ENCODE data around the gene POLR2C. TPM values are rescaled to one million over a fixed set of nuclear protein-coding genes. Genes with fewer than 3 reads are reported as not detected.

The POLR2C gene
- total RNA-seq, 5 donors from 2014 or later (not counting 1 experiment from before 2014, with no cell fraction given): 63.8 to 93.9 (median 69.0) TPM

- no peak for ATAC-seq (replicated peaks in 1 of 4)
- Mint-ChIP-seq H3K4me3 (no peak overlapping the region), H3K27ac (peak overlapping the region in 1 of 2 donors; percentile 28), H3K4me1 (peaks cover 13 to 19% (median 13%) of the 10 kb centered on the region in 3 donors), H3K36me3 (no peaks in the 10 kb centered on the region), H3K27me3 (no peaks in the 10 kb centered on the region), H3K9me3 (no peaks in the 10 kb centered on the region)
- H3K27me3 ChIP-seq (replicated peaks in 1 of 2; ENCODE audit: control insufficient read depth in 2 of 2, extremely low read depth in 1 of 2, insufficient read depth in 2 of 2, low read length in 1 of 2): no peaks in the 10 kb centered on the region
- H3K4me3 ChIP-seq (ENCODE audit: control insufficient read depth in 1 of 2, extremely low read depth in 1 of 2, low read length in 1 of 2): no peak overlapping the region
- peaks cover 4 to 23% of the 10 kb centered on the region in 2 experiments for H3K4me1 ChIP-seq (ENCODE audit: control insufficient read depth in 1 of 2, extremely low read depth in 1 of 2, insufficient read depth in 2 of 2, low read length in 2 of 2)
- ChIA-PET CTCF (no interaction called here), POLR2A (interaction anchor here in 1 of 2 donors (0.6 kb wide), 1 partner anchor 48 kb away, joined by 3 read pairs; no protein-coding TSS in a partner anchor)
- no peak for DNase-seq
- H3K27ac ChIP-seq (ENCODE audit: low read length): no peak overlapping the region
- H3K9me3 ChIP-seq: no peaks in the 10 kb centered on the region
- WGBS (ENCODE audit: insufficient coverage): 80% methylated on average over 25 of the region's 36 CpGs
- H3K36me3 ChIP-seq (ENCODE audit: control insufficient read depth in 2 of 2, extremely low read depth in 1 of 2, insufficient read depth in 1 of 2, low read length in 1 of 2): no peaks in the 10 kb centered on the region
Observed at GRCh38 chr16:57479205-57479975, 16.9 kb downstream of the POLR2C start.

GRCh38 chr16:57479976-57480753 lies 17.7 kb downstream of the POLR2C start:
- no peak overlapping the region for H3K27ac ChIP-seq (ENCODE audit: low read length)
- no peak overlapping the region for H3K4me3 ChIP-seq (ENCODE audit: control insufficient read depth in 1 of 2, extremely low read depth in 1 of 2, low read length in 1 of 2)
- H3K36me3 ChIP-seq (ENCODE audit: control insufficient read depth in 2 of 2, extremely low read depth in 1 of 2, insufficient read depth in 1 of 2, low read length in 1 of 2): no peaks in the 10 kb centered on the region
- H3K27ac Mint-ChIP-seq: no peak overlapping the region
- DNase-seq (no peak), ATAC-seq (replicated peaks in 1 of 4) (no peak)
- H3K36me3 Mint-ChIP-seq: no peaks in the 10 kb centered on the region
- no peaks in the 10 kb centered on the region for H3K9me3 Mint-ChIP-seq
- no peaks in the 10 kb centered on the region for H3K27me3 Mint-ChIP-seq
- no peaks in the 10 kb centered on the region for H3K27me3 ChIP-seq (replicated peaks in 1 of 2; ENCODE audit: control insufficient read depth in 2 of 2, extremely low read depth in 1 of 2, insufficient read depth in 2 of 2, low read length in 1 of 2)
- 90% methylated on average over 12 of the region's 15 CpGs for WGBS (ENCODE audit: insufficient coverage)
- H3K4me1 ChIP-seq (ENCODE audit: control insufficient read depth in 1 of 2, extremely low read depth in 1 of 2, insufficient read depth in 2 of 2, low read length in 2 of 2): peaks cover 4 to 30% of the 10 kb centered on the region in 2 experiments
- no peak overlapping the region for H3K4me3 Mint-ChIP-seq
- peaks cover 16 to 22% (median 21%) of the 10 kb centered on the region in 3 donors for H3K4me1 Mint-ChIP-seq
- no peaks in the 10 kb centered on the region for H3K9me3 ChIP-seq
- CTCF ChIA-PET: no interaction called here
- POLR2A ChIA-PET: no interaction called here

GRCh38 chr16:57480754-57481230 lies 18.3 kb downstream of the POLR2C start:
- no peak overlapping the region for H3K4me3 Mint-ChIP-seq
- no peak overlapping the region for H3K4me3 ChIP-seq (ENCODE audit: control insufficient read depth in 1 of 2, extremely low read depth in 1 of 2, low read length in 1 of 2)
- no peaks in the 10 kb centered on the region for H3K9me3 ChIP-seq
- no peaks in the 10 kb centered on the region for H3K27me3 Mint-ChIP-seq
- no peaks in the 10 kb centered on the region for H3K36me3 Mint-ChIP-seq
- ChIA-PET CTCF (no interaction called here), POLR2A (no interaction called here)
- H3K4me1 Mint-ChIP-seq: peaks cover 20 to 29% (median 24%) of the 10 kb centered on the region in 3 donors
- DNase-seq (no peak), ATAC-seq (replicated peaks in 1 of 4) (no peak)
- peaks cover 0 to 3% of the 10 kb centered on the region in 2 experiments for H3K27me3 ChIP-seq (replicated peaks in 1 of 2; ENCODE audit: control insufficient read depth in 2 of 2, extremely low read depth in 1 of 2, insufficient read depth in 2 of 2, low read length in 1 of 2)
- 85% methylated on average over 6 of the region's 6 CpGs for WGBS (ENCODE audit: insufficient coverage)
- H3K4me1 ChIP-seq (ENCODE audit: control insufficient read depth in 1 of 2, extremely low read depth in 1 of 2, insufficient read depth in 2 of 2, low read length in 2 of 2): peaks cover 4 to 30% of the 10 kb centered on the region in 2 experiments
- no peaks in the 10 kb centered on the region for H3K9me3 Mint-ChIP-seq
- H3K27ac Mint-ChIP-seq: no peak overlapping the region
- no peaks in the 10 kb centered on the region for H3K36me3 ChIP-seq (ENCODE audit: control insufficient read depth in 2 of 2, extremely low read depth in 1 of 2, insufficient read depth in 1 of 2, low read length in 1 of 2)
- H3K27ac ChIP-seq (ENCODE audit: low read length): no peak overlapping the region

- Histone ChIP-seq H3K9me3 (no peaks in the 10 kb centered on the region), H3K36me3 (ENCODE audit: control insufficient read depth in 2 of 2, extremely low read depth in 1 of 2, insufficient read depth in 1 of 2, low read length in 1 of 2) (no peaks in the 10 kb centered on the region), H3K27ac (ENCODE audit: low read length) (no peak overlapping the region), H3K4me3 (ENCODE audit: control insufficient read depth in 1 of 2, extremely low read depth in 1 of 2, low read length in 1 of 2) (no peak overlapping the region), H3K27me3 (replicated peaks in 1 of 2; ENCODE audit: control insufficient read depth in 2 of 2, extremely low read depth in 1 of 2, insufficient read depth in 2 of 2, low read length in 1 of 2) (peaks cover 0 to 3% of the 10 kb centered on the region in 2 experiments), H3K4me1 (ENCODE audit: control insufficient read depth in 1 of 2, extremely low read depth in 1 of 2, insufficient read depth in 2 of 2, low read length in 2 of 2) (peaks cover under 1 to 27% of the 10 kb centered on the region in 2 experiments)
- WGBS (ENCODE audit: insufficient coverage): 84% methylated on average over 2 of the region's 4 CpGs
- Mint-ChIP-seq H3K9me3 (no peaks in the 10 kb centered on the region), H3K27ac (no peak overlapping the region), H3K4me3 (no peak overlapping the region), H3K36me3 (no peaks in the 10 kb centered on the region), H3K27me3 (no peaks in the 10 kb centered on the region), H3K4me1 (peaks cover 17 to 26% (median 20%) of the 10 kb centered on the region in 3 donors)
- CTCF ChIA-PET: no interaction called here
- POLR2A ChIA-PET: no interaction called here
- ATAC-seq (replicated peaks in 1 of 4) (no peak), DNase-seq (no peak)
Observed at GRCh38 chr16:57481421-57481820, 18.9 kb downstream of the POLR2C start.

- POLR2A ChIA-PET: interaction anchor here in 1 of 2 donors (0.6 kb wide), 1 partner anchor 54 kb away, joined by 3 read pairs; no protein-coding TSS in a partner anchor
- H3K9me3 Mint-ChIP-seq: no peaks in the 10 kb centered on the region
- H3K4me3 ChIP-seq (ENCODE audit: control insufficient read depth in 1 of 2, extremely low read depth in 1 of 2, low read length in 1 of 2): no peak overlapping the region
- CTCF ChIA-PET: no interaction called here
- H3K4me3 Mint-ChIP-seq: no peak overlapping the region
- 94% methylated on average over 8 of the region's 14 CpGs for WGBS (ENCODE audit: insufficient coverage)
- H3K27me3 ChIP-seq (replicated peaks in 1 of 2; ENCODE audit: control insufficient read depth in 2 of 2, extremely low read depth in 1 of 2, insufficient read depth in 2 of 2, low read length in 1 of 2): peaks cover 0 to 3% of the 10 kb centered on the region in 2 experiments
- no peaks in the 10 kb centered on the region for H3K27me3 Mint-ChIP-seq
- no peak for DNase-seq
- ATAC-seq (replicated peaks in 1 of 4): no peak
- H3K27ac Mint-ChIP-seq: no peak overlapping the region
- H3K36me3 Mint-ChIP-seq: no peaks in the 10 kb centered on the region
- peaks cover 21 to 31% (median 26%) of the 10 kb centered on the region in 3 donors for H3K4me1 Mint-ChIP-seq
- no peak overlapping the region for H3K27ac ChIP-seq (ENCODE audit: low read length)
- H3K36me3 ChIP-seq (ENCODE audit: control insufficient read depth in 2 of 2, extremely low read depth in 1 of 2, insufficient read depth in 1 of 2, low read length in 1 of 2): no peaks in the 10 kb centered on the region
- H3K4me1 ChIP-seq (ENCODE audit: control insufficient read depth in 1 of 2, extremely low read depth in 1 of 2, insufficient read depth in 2 of 2, low read length in 2 of 2): peaks cover 0 to 25% of the 10 kb centered on the region in 2 experiments
- H3K9me3 ChIP-seq: no peaks in the 10 kb centered on the region
Observed at GRCh38 chr16:57482845-57483545, 20.5 kb downstream of the POLR2C start.
